Skeletal muscle tissue (tissue), 4 donors: ENCODE measurements around the gene ADPRM. TPM values are rescaled to one million over a fixed set of nuclear protein-coding genes. Genes with fewer than 3 reads are reported as not detected.

ENCODE experiments used
- H3K27ac ChIP-seq: one replicate; pipeline ENCODE4 v1.7.0; 2013; ENCODE audit warnings: mild to moderate bottlenecking, low read depth, low read length, inconsistent platforms
- H3K27me3 ChIP-seq, 3 donors: one replicate each; pipeline ENCODE4 v1.7.0; 2013; ENCODE audit warnings: low read length in 3 of 3; ENCODE audit not compliant: control insufficient read depth in 3 of 3, insufficient read depth in 3 of 3
- H3K36me3 ChIP-seq, 3 donors: one replicate each; pipeline ENCODE4 v1.7.0; 2013; ENCODE audit warnings: low read length in 3 of 3; ENCODE audit not compliant: control insufficient read depth in 3 of 3, insufficient read depth in 3 of 3
- H3K4me1 ChIP-seq, 3 donors: one replicate each; pipeline ENCODE4 v1.7.0; 2013; ENCODE audit warnings: low read length in 3 of 3, mild to moderate bottlenecking in 3 of 3; ENCODE audit not compliant: control insufficient read depth in 3 of 3, insufficient read depth in 3 of 3
- H3K4me3 ChIP-seq, 3 donors: one replicate each; pipeline ENCODE4 v1.7.0; 2013; ENCODE audit warnings: low read length in 3 of 3
- H3K9ac ChIP-seq, 3 donors: one replicate each; pipeline ENCODE4 v1.7.0; 2013; ENCODE audit warnings: low read length in 3 of 3, mild to moderate bottlenecking in 3 of 3, moderate library complexity in 2 of 3, low read depth in 1 of 3
- H3K9me3 ChIP-seq, 3 donors: one replicate each; pipeline ENCODE4 v1.7.0; 2013; ENCODE audit warnings: low read length in 3 of 3; ENCODE audit not compliant: control insufficient read depth in 3 of 3
- total RNA-seq: library from RNA; depleted of rRNA; stranded (reverse); fragments of >200 nt; gene quantifications from one replicate; pipeline ENCODE4 v1.2.3, GENCODE V29; 2014
- donor health status: Osteomylitis.

The ADPRM gene
- total RNA-seq, 1 donor from 2014 or later: 16.2 TPM

- Histone ChIP-seq H3K4me3 (no peak overlapping the region), H3K4me1 (peaks cover 11 to 20% (median 13%) of the 10 kb centered on the region in 3 donors), H3K9ac (no peak overlapping the region), H3K36me3 (no peaks in the 10 kb centered on the region), H3K27ac (no peak overlapping the region), H3K9me3 (no peaks in the 10 kb centered on the region), H3K27me3 (no peaks in the 10 kb centered on the region)
Measured at GRCh38 chr17:10757647-10758046, 60.3 kb downstream of the ADPRM start.

GRCh38 chr17:10758062-10758461 lies 60.7 kb downstream of the ADPRM start:
- H3K4me3 ChIP-seq: no peak overlapping the region
- H3K36me3 ChIP-seq: no peaks in the 10 kb centered on the region
- H3K27ac ChIP-seq: no peak overlapping the region
- H3K9ac ChIP-seq: no peak overlapping the region
- no peaks in the 10 kb centered on the region for H3K27me3 ChIP-seq
- H3K9me3 ChIP-seq: no peaks in the 10 kb centered on the region
- H3K4me1 ChIP-seq: peaks cover 11 to 20% (median 13%) of the 10 kb centered on the region in 3 donors

Other genes starting within 250 kb of the ADPRM start
- under 0.01 TPM for gene MYH4, start 228.0 kb upstream of the ADPRM start, total RNA-seq
- gene MYH1, start 179.1 kb upstream of the ADPRM start, total RNA-seq: 12.0 TPM
- 43.8 TPM for gene MYH2, start 147.9 kb upstream of the ADPRM start, total RNA-seq
- gene MYH3, start 40.3 kb upstream of the ADPRM start, total RNA-seq: 6,986 TPM
- gene SCO1, start 61 bp upstream of the ADPRM start, total RNA-seq: 9.4 TPM
- 5.2 TPM for gene TMEM220, start 32.4 kb downstream of the ADPRM start, total RNA-seq
- gene TMEM238L, start 106.5 kb downstream of the ADPRM start, total RNA-seq: not detected
- not detected for gene PIRT, start 140.5 kb downstream of the ADPRM start, total RNA-seq